Measurements from ENCODE around the gene C1QTNF6. TPM values are rescaled to one million over a fixed set of nuclear protein-coding genes. Genes with fewer than 3 reads are reported as not detected.
A peak's percentile ranks its signal among the peaks of the same experiment; 100 is the strongest.
"Not testable (repeated sequence)": the region's sequence is repeated elsewhere in the genome, so short reads cannot be mapped to it uniquely, and the experiment has no call there.

Gene C1QTNF6
- 13.0 TPM for total RNA-seq (ENCODE audit: insufficient read depth, low replicate concordance)

GRCh38 chr22:37187891-37188761, at the start of gene C1QTNF6:
Gene C1QTNF6, minus strand, starts transcription at chr22:37188247. Its CDS starts 34 bp downstream, at chr22:37188213.
- peak; percentile 96 for DNase-seq (ENCODE audit: low spot score)

DNA sequence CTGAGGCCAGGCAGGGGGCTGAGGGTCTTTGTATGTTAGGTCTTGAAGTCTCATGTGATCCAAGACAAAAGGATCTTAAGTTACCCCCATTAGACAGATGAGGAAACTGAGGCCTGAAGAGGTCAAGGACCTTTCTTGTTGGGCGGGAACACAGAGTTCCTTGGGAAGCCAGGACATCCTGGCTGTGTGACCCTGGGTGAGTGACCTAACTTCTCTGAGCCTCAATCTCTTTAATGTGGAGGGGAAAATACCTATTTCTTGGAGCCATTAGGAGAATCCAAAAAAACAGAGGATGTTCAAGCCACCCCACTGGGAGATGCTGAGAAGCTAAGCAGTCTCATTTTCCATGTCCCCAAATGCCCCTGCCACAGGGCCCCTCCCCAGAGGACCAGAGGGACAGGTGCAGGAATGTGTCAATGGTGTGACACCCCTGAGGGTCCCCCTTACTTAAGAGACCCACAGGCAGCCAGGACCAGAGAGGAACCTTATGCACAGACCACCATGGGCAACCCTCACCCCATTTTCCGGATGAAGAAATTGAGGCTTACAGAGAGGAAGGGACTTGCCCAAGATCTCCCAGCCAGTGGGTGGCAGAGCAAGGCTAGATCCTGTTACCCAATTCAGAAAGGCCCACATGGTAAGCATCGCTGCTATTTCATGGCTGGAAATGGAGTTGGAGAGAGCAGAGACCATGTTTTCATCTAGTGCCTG, 48.0 kb upstream of the C1QTNF6 start:
- no peak for DNase-seq (ENCODE audit: low spot score)

- DNase-seq (ENCODE audit: low spot score), result no peak
Measured at GRCh38 chr22:37234736-37235711, 47.0 kb upstream of the C1QTNF6 start.

- no peak for DNase-seq (ENCODE audit: low spot score)
Measured at GRCh38 chr22:37233751-37234631, 45.9 kb upstream of the C1QTNF6 start.

- not testable (repeated sequence) for DNase-seq (ENCODE audit: low spot score)
Measured at GRCh38 chr22:37233371-37233750, 45.3 kb upstream of the C1QTNF6 start.

- DNase-seq (ENCODE audit: low spot score), result no peak
Measured at GRCh38 chr22:37232140-37232998, 44.3 kb upstream of the C1QTNF6 start.

DNA sequence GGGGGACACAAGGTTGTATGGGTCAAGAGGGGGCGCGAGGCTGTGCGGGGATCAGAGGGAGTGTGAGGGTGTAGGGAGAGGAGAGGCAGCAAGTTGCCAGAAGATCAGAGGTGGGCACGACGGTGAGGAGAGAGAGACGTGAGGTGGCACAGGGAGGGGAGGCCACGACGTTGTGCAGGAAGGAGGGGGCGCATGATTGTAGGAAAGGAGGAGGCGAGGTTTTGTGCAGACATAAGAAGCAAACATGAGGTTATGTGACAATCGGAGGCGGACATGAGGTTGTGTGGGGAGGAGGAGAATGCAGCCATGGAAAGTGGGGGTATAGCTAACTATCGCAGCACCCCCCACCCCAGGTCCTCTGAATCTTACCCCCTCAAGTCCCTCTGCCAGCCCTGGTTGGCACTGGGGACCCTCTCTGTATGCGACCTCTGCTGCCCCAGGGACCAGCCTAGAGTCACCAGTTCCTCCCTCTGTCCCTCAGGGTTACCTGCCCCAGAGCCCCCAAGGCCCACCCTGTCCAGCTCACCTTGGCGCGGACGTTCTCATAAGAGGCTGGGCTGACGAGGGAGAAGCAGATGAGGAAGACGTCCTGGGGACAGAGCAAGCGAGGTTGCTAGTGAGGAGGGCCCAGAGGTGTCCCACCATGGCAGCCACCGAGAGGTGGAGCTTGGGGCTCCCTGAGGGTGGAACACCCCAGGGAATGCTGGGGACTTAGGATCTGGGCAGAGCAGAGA, 43.5 kb upstream of the C1QTNF6 start:
- no peak for DNase-seq (ENCODE audit: low spot score)

- no peak for DNase-seq (ENCODE audit: low spot score)
Measured at GRCh38 chr22:37230673-37231405, 42.8 kb upstream of the C1QTNF6 start.

- DNase-seq (ENCODE audit: low spot score), result no peak
Measured at GRCh38 chr22:37229805-37230672, 42.0 kb upstream of the C1QTNF6 start.

DNA sequence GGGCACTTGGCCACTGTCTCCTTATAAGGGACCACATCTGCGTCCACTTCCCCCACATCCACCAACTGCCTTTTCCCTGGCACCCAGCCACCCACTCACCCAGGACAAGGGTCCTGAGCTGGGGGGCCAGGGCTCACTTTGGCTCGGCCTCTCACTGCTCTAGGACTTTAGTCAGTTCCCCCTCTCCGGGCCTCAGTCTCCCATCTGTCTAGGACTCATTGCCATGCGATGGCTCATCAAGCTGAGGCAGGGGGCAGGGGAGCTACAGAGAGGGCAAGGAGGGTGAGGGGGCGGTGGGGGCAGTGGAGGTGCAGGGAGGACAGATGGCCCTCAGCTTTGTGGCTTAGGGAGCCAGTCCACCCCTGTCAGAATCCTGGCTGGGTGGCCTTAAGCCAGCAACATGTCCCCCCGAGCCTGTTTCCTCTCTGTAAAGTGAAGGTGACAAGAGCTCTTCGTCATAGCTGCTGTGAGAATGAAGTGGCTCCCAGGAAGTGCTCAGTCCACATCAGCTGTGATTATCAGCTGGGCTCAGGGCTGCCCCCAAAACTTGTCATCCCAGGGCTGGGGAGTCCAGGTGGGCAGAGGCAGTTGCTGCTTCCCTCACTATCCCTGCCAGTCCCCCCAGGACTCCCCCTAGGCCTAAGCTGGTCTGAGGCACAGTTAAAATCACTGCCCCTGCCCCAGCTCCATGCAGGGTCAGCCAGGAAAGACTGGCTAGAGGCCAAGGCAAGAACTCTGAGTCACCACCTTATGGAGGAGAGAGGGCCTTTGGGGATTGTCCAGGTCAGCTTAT, 41.2 kb upstream of the C1QTNF6 start:
- DNase-seq (ENCODE audit: low spot score), result peak; percentile 76

DNA sequence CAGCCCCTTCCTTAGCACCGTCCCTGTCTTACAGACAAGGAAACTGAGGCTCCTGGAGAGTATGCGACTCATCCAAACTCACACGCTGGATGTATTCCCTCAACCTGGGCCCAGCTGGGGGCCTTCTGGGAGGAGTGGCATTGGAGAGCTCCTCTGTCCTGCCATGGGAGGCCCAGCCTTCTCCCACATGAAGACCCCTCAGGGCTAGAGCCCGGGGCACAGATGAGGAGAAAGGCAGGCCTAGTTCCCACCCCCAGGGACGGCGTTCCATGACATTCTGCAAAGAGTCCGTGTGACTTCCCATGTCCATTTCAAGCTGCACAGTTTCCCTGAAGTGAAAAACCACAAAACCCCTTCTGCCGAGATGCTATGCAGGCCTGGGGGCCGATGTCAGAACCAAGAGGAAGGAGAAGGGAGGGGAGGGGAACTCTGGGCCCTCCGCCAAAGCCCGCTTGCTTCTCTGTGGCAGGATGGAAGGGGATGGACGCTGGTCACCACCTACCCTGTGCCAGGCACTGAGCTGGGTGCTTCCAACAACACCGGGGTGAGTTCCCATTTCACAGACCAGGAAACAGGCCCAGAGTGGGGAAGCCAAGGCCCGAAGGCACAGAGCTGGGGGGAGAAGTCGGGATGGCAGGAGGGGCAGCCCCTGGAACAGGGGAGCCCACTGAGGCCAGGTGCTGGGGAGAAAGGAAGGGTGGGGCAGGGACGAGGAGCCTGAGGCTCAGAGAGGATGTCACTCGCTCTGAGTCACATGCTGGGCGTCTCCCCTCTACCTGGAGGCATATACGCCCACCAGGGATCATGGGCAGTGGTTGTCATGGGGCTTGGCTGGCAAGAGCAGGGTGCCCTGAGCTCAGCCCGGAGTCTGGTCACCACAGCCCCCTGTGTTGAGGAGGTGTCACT, 40.3 kb upstream of the C1QTNF6 start:
- DNase-seq (ENCODE audit: low spot score), result peak; percentile 73

GRCh38 chr22:37226514-37226913, 38.5 kb upstream of the C1QTNF6 start:
- DNase-seq (ENCODE audit: low spot score), result no peak

DNA sequence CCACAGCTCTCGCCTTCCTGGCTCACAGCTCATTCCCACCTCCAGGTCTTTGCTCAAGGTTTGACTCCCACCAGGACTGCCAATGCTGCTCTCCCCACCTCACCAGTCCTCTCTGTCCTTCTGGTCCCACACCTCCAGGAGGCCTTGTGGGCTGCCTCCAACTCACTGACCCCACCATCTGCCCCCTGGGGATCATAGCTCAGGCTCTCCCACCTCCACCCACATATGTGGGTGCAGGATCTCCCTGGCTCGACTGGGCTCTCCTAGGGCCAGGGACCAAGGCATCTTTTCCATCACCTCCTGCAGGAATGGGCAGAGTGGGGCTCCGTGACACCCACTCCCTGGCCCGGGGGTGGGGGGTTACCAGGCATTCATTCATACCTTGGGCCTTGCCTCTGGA, 38.0 kb upstream of the C1QTNF6 start:
- DNase-seq (ENCODE audit: low spot score), result no peak

- DNase-seq (ENCODE audit: low spot score), result no peak
Measured at GRCh38 chr22:37225481-37225880, 37.4 kb upstream of the C1QTNF6 start.

DNA sequence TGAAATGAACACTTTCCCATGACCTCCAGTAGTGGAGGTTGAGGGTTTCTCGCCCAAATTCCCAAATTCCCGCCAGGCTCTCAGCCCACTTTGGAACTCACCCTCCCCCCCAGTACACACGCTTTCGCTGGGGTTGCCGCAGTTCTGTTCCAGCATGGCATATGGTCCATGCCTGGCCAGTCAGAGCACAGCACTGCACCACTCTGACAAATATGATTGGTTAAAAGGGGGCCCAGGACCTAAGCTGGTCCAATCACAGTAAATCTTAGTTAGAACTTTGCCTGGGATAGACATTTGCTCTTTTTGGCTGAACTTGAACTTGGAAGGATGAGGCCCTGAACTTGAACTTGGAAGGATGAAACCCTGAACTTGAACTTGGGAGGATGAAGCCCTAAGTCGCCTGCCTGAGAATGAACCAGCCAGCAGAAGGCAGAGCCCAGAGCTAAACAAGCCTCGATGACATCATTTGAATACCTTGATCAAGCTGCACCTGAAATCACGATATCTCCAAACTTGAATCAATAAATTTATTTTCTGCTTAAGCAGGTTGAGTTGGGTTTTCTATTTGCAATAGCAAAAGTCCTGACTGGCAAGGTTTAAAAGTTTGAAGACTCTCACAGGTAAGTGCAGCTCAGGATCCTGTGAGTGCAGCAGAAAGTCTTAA, 36.8 kb upstream of the C1QTNF6 start:
- DNase-seq (ENCODE audit: low spot score), result no peak
